ENCODE results near the gene LAMA3.

LAMA3 gene

GRCh38 chr18:23879966-23880565 lies 190.8 kb downstream of the LAMA3 start:
- no peak overlapping the region for H3K27ac ChIP-seq (ENCODE audit: low read length)
- H3K36me3 ChIP-seq (ENCODE audit: insufficient read depth, low read depth, low read length), result no peaks in the 10 kb centered on the region
- H3K4me1 ChIP-seq (ENCODE audit: insufficient read depth, low read length), result peaks cover 11% of the 10 kb centered on the region
- no peak overlapping the region for H3K4me3 ChIP-seq (ENCODE audit: low read length)
- no peak overlapping the region for H3K9ac ChIP-seq (ENCODE audit: low read depth, low read length)
- no peaks in the 10 kb centered on the region for H3K27me3 ChIP-seq (ENCODE audit: insufficient read depth, low read length)
- no peaks in the 10 kb centered on the region for H3K9me3 ChIP-seq (ENCODE audit: insufficient read depth, low read depth, low read length)

- H3K27ac ChIP-seq (ENCODE audit: low read length), result no peak overlapping the region
- no peaks in the 10 kb centered on the region for H3K36me3 ChIP-seq (ENCODE audit: insufficient read depth, low read depth, low read length)
- no peaks in the 10 kb centered on the region for H3K27me3 ChIP-seq (ENCODE audit: insufficient read depth, low read length)
- H3K4me1 ChIP-seq (ENCODE audit: insufficient read depth, low read length), result peaks cover 11% of the 10 kb centered on the region
- no peaks in the 10 kb centered on the region for H3K9me3 ChIP-seq (ENCODE audit: insufficient read depth, low read depth, low read length)
- no peak overlapping the region for H3K9ac ChIP-seq (ENCODE audit: low read depth, low read length)
- no peak overlapping the region for H3K4me3 ChIP-seq (ENCODE audit: low read length)
Observed at GRCh38 chr18:23880931-23881617, 191.8 kb downstream of the LAMA3 start.

GRCh38 chr18:23881778-23882177 lies 192.5 kb downstream of the LAMA3 start:
- Histone ChIP-seq H3K4me3 (ENCODE audit: low read length) (no peak overlapping the region), H3K27ac (ENCODE audit: low read length) (no peak overlapping the region), H3K27me3 (ENCODE audit: insufficient read depth, low read length) (no peaks in the 10 kb centered on the region), H3K36me3 (ENCODE audit: insufficient read depth, low read depth, low read length) (no peaks in the 10 kb centered on the region), H3K9me3 (ENCODE audit: insufficient read depth, low read depth, low read length) (no peaks in the 10 kb centered on the region), H3K9ac (ENCODE audit: low read depth, low read length) (no peak overlapping the region), H3K4me1 (ENCODE audit: insufficient read depth, low read length) (peaks cover 11% of the 10 kb centered on the region)

- H3K27ac ChIP-seq (ENCODE audit: low read length), result no peak overlapping the region
- peaks cover 11% of the 10 kb centered on the region for H3K4me1 ChIP-seq (ENCODE audit: insufficient read depth, low read length)
- H3K9me3 ChIP-seq (ENCODE audit: insufficient read depth, low read depth, low read length), result no peaks in the 10 kb centered on the region
- H3K9ac ChIP-seq (ENCODE audit: low read depth, low read length), result no peak overlapping the region
- H3K27me3 ChIP-seq (ENCODE audit: insufficient read depth, low read length), result no peaks in the 10 kb centered on the region
- H3K4me3 ChIP-seq (ENCODE audit: low read length), result no peak overlapping the region
- no peaks in the 10 kb centered on the region for H3K36me3 ChIP-seq (ENCODE audit: insufficient read depth, low read depth, low read length)
Observed at GRCh38 chr18:23882616-23883276, 193.5 kb downstream of the LAMA3 start.

- Histone ChIP-seq H3K36me3 (ENCODE audit: insufficient read depth, low read depth, low read length) (no peaks in the 10 kb centered on the region), H3K27ac (ENCODE audit: low read length) (no peak overlapping the region)
Observed at GRCh38 chr18:23883277-23883790, 194.1 kb downstream of the LAMA3 start.

GRCh38 chr18:23884681-23885375 lies 195.6 kb downstream of the LAMA3 start:
- Histone ChIP-seq H3K4me3 (ENCODE audit: low read length) (no peak overlapping the region), H3K36me3 (ENCODE audit: insufficient read depth, low read depth, low read length) (no peaks in the 10 kb centered on the region), H3K9ac (ENCODE audit: low read depth, low read length) (no peak overlapping the region), H3K4me1 (ENCODE audit: insufficient read depth, low read length) (peaks cover 11% of the 10 kb centered on the region), H3K27me3 (ENCODE audit: insufficient read depth, low read length) (no peaks in the 10 kb centered on the region), H3K27ac (ENCODE audit: low read length) (no peak overlapping the region), H3K9me3 (ENCODE audit: insufficient read depth, low read depth, low read length) (no peaks in the 10 kb centered on the region)

More at GRCh38 chr18:23883277-23883790, 194.1 kb downstream of the LAMA3 start:
- Histone ChIP-seq H3K4me3 (ENCODE audit: low read length) (no peak overlapping the region), H3K9me3 (ENCODE audit: insufficient read depth, low read depth, low read length) (no peaks in the 10 kb centered on the region), H3K9ac (ENCODE audit: low read depth, low read length) (no peak overlapping the region), H3K4me1 (ENCODE audit: insufficient read depth, low read length) (peaks cover 11% of the 10 kb centered on the region), H3K27me3 (ENCODE audit: insufficient read depth, low read length) (no peaks in the 10 kb centered on the region)

- H3K36me3 ChIP-seq (ENCODE audit: insufficient read depth, low read depth, low read length), result no peaks in the 10 kb centered on the region
- no peak overlapping the region for H3K4me3 ChIP-seq (ENCODE audit: low read length)
- H3K9me3 ChIP-seq (ENCODE audit: insufficient read depth, low read depth, low read length), result no peaks in the 10 kb centered on the region
- H3K27ac ChIP-seq (ENCODE audit: low read length), result no peak overlapping the region
- peaks cover 11% of the 10 kb centered on the region for H3K4me1 ChIP-seq (ENCODE audit: insufficient read depth, low read length)
- no peaks in the 10 kb centered on the region for H3K27me3 ChIP-seq (ENCODE audit: insufficient read depth, low read length)
- H3K9ac ChIP-seq (ENCODE audit: low read depth, low read length), result no peak overlapping the region
Observed at GRCh38 chr18:23885750-23886149, 196.5 kb downstream of the LAMA3 start.

- Histone ChIP-seq H3K4me3 (ENCODE audit: low read length) (no peak overlapping the region), H3K9me3 (ENCODE audit: insufficient read depth, low read depth, low read length) (no peaks in the 10 kb centered on the region), H3K36me3 (ENCODE audit: insufficient read depth, low read depth, low read length) (no peaks in the 10 kb centered on the region), H3K9ac (ENCODE audit: low read depth, low read length) (no peak overlapping the region), H3K27ac (ENCODE audit: low read length) (no peak overlapping the region), H3K27me3 (ENCODE audit: insufficient read depth, low read length) (no peaks in the 10 kb centered on the region), H3K4me1 (ENCODE audit: insufficient read depth, low read length) (peaks cover 11% of the 10 kb centered on the region)
Observed at GRCh38 chr18:23887035-23887434, 197.8 kb downstream of the LAMA3 start.

GRCh38 chr18:23887493-23887892 lies 198.2 kb downstream of the LAMA3 start:
- no peak overlapping the region for H3K4me3 ChIP-seq (ENCODE audit: low read length)
- H3K36me3 ChIP-seq (ENCODE audit: insufficient read depth, low read depth, low read length), result no peaks in the 10 kb centered on the region
- H3K27ac ChIP-seq (ENCODE audit: low read length), result no peak overlapping the region
- no peaks in the 10 kb centered on the region for H3K27me3 ChIP-seq (ENCODE audit: insufficient read depth, low read length)
- no peak overlapping the region for H3K9ac ChIP-seq (ENCODE audit: low read depth, low read length)
- peaks cover 11% of the 10 kb centered on the region for H3K4me1 ChIP-seq (ENCODE audit: insufficient read depth, low read length)
- no peaks in the 10 kb centered on the region for H3K9me3 ChIP-seq (ENCODE audit: insufficient read depth, low read depth, low read length)

- H3K36me3 ChIP-seq (ENCODE audit: insufficient read depth, low read depth, low read length), result no peaks in the 10 kb centered on the region
- peaks cover 6% of the 10 kb centered on the region; the same call in 1 of the 2 replicates for H3K4me1 ChIP-seq (ENCODE audit: insufficient read depth, low read length)
- no peak overlapping the region for H3K4me3 ChIP-seq (ENCODE audit: low read length)
- no peaks in the 10 kb centered on the region for H3K9me3 ChIP-seq (ENCODE audit: insufficient read depth, low read depth, low read length)
- no peaks in the 10 kb centered on the region for H3K27me3 ChIP-seq (ENCODE audit: insufficient read depth, low read length)
- no peak overlapping the region for H3K9ac ChIP-seq (ENCODE audit: low read depth, low read length)
- no peak overlapping the region for H3K27ac ChIP-seq (ENCODE audit: low read length)
Observed at GRCh38 chr18:23888881-23889280, 199.6 kb downstream of the LAMA3 start.

- Histone ChIP-seq H3K36me3 (ENCODE audit: insufficient read depth, low read depth, low read length) (no peaks in the 10 kb centered on the region), H3K4me1 (ENCODE audit: insufficient read depth, low read length) (no peaks in the 10 kb centered on the region; the same call in 1 of the 2 replicates), H3K27me3 (ENCODE audit: insufficient read depth, low read length) (no peaks in the 10 kb centered on the region), H3K9ac (ENCODE audit: low read depth, low read length) (no peak overlapping the region), H3K4me3 (ENCODE audit: low read length) (no peak overlapping the region), H3K9me3 (ENCODE audit: insufficient read depth, low read depth, low read length) (no peaks in the 10 kb centered on the region), H3K27ac (ENCODE audit: low read length) (no peak overlapping the region)
Observed at GRCh38 chr18:23889907-23890306, 200.7 kb downstream of the LAMA3 start.

Measured in iPS-20b (cell line).